Measurements from ENCODE around the gene USPL1.
A peak's percentile ranks its signal among the peaks of the same experiment; 100 is the strongest.

USPL1 gene

GRCh38 chr13:30654430-30654829 lies 36.7 kb downstream of the USPL1 start:
- TF ChIP-seq, protein P1, sequence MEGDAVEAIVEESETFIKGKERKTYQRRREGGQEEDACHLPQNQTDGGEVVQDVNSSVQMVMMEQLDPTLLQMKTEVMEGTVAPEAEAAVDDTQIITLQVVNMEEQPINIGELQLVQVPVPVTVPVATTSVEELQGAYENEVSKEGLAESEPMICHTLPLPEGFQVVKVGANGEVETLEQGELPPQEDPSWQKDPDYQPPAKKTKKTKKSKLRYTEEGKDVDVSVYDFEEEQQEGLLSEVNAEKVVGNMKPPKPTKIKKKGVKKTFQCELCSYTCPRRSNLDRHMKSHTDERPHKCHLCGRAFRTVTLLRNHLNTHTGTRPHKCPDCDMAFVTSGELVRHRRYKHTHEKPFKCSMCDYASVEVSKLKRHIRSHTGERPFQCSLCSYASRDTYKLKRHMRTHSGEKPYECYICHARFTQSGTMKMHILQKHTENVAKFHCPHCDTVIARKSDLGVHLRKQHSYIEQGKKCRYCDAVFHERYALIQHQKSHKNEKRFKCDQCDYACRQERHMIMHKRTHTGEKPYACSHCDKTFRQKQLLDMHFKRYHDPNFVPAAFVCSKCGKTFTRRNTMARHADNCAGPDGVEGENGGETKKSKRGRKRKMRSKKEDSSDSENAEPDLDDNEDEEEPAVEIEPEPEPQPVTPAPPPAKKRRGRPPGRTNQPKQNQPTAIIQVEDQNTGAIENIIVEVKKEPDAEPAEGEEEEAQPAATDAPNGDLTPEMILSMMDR (IDR thresholded peaks at IDR 0.05), result no peak
- H3K9me3 Mint-ChIP-seq, result no peaks in the 10 kb centered on the region
- no peak overlapping the region for H3K4me3 Mint-ChIP-seq
- H3K4me1 Mint-ChIP-seq, result peaks cover 19% of the 10 kb centered on the region
- DNase-seq, result no peak
- no peak overlapping the region for H3K27ac Mint-ChIP-seq
- H3K36me3 Mint-ChIP-seq (ENCODE audit: low read depth), result peaks cover 75% of the 10 kb centered on the region
- no peaks in the 10 kb centered on the region for H3K27me3 Mint-ChIP-seq (ENCODE audit: low read depth, poor library complexity)

DNA sequence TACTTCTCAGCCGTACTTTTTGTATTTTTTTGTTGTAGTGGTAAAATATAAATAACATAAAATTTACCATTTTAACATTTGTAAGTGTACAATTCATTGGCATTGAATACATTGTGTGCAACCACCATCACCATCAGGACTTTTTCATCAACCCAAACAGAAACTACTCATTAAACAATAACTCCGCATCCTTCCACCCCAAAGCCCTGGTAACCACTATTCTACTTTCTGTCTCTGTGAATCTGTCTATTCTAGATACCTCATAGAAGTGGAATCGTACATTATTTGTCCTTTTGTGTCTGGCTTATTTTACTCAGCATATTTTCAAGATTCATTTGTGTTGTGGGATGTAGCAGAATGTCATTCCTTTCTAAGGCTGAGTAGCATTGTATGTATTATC lies 38.5 kb downstream of the USPL1 start:
- Mint-ChIP-seq H3K27me3 (ENCODE audit: low read depth, poor library complexity) (no peaks in the 10 kb centered on the region), H3K27ac (no peak overlapping the region), H3K9me3 (no peaks in the 10 kb centered on the region), H3K36me3 (ENCODE audit: low read depth) (peaks cover 63% of the 10 kb centered on the region), H3K4me1 (peaks cover 29% of the 10 kb centered on the region), H3K4me3 (no peak overlapping the region)
- TF ChIP-seq, protein P1 (IDR thresholded peaks at IDR 0.05), result no peak
- DNase-seq, result no peak

DNA sequence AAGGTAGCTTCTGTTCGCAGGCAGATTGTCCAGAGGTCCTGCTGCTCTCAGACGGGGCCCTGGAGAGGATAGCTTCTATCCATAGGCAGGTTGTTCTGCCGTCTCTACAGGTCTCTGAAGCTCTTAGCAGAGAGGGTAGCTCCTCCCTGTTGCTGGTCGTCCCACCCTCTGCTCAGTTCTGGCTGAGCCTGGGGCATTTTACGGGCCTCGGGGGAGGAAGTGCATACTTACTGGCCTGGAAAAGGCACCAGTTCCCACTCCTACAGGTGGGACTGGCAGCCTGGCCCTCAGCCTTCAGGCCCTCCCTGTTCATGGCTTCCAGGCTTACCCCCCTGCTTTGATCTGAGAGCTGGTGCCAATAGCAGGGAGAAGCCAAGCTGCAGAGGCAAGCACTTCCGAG lies 42.3 kb downstream of the USPL1 start:
- peak; percentile 36 for DNase-seq
- H3K27ac Mint-ChIP-seq, result peak overlapping the region; percentile 93
- no peak overlapping the region for H3K4me3 Mint-ChIP-seq
- TF ChIP-seq, protein P1 (IDR thresholded peaks at IDR 0.05), result no peak
- peaks cover 14% of the 10 kb centered on the region for H3K4me1 Mint-ChIP-seq
- no peaks in the 10 kb centered on the region for H3K27me3 Mint-ChIP-seq (ENCODE audit: low read depth, poor library complexity)
- peaks cover 35% of the 10 kb centered on the region for H3K36me3 Mint-ChIP-seq (ENCODE audit: low read depth)
- no peaks in the 10 kb centered on the region for H3K9me3 Mint-ChIP-seq

DNA sequence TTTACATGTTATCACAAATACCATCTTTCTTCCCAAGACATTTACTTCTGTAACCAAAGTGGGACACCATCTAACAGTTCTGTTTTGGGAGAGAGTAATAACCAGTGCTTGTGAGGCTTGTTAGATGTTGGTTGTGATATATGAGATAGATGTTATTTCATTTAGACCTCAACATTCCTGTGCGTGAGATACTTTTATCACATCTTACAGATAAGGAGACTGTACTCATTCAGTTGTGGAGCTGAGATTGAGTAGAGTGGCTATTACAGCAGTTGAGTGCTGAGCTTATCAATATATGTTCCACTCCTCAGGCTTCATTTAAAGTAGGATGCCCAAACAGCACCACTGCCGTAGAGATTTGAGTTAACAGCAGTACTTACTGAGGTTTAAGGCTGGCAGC lies 43.1 kb downstream of the USPL1 start:
- no peak for DNase-seq
- Mint-ChIP-seq H3K27me3 (ENCODE audit: low read depth, poor library complexity) (no peaks in the 10 kb centered on the region), H3K36me3 (ENCODE audit: low read depth) (peaks cover 28% of the 10 kb centered on the region), H3K4me3 (no peak overlapping the region), H3K27ac (no peak overlapping the region), H3K4me1 (peaks cover 14% of the 10 kb centered on the region), H3K9me3 (no peaks in the 10 kb centered on the region)
- TF ChIP-seq, protein P1 (IDR thresholded peaks at IDR 0.05), result no peak

- no peak overlapping the region for H3K27ac Mint-ChIP-seq
- peaks cover 5% of the 10 kb centered on the region for H3K27me3 Mint-ChIP-seq (ENCODE audit: low read depth, poor library complexity)
- peaks cover 8% of the 10 kb centered on the region for H3K4me1 Mint-ChIP-seq
- no peak for DNase-seq
- H3K9me3 Mint-ChIP-seq, result no peaks in the 10 kb centered on the region
- TF ChIP-seq, protein P1 (IDR thresholded peaks at IDR 0.05), result no peak
- H3K36me3 Mint-ChIP-seq (ENCODE audit: low read depth), result no peaks in the 10 kb centered on the region
- no peak overlapping the region for H3K4me3 Mint-ChIP-seq
Observed at GRCh38 chr13:30664689-30665275, 47.1 kb downstream of the USPL1 start.

GRCh38 chr13:30665638-30666037 lies 47.9 kb downstream of the USPL1 start:
- Mint-ChIP-seq H3K4me3 (no peak overlapping the region), H3K27ac (no peak overlapping the region), H3K4me1 (no peaks in the 10 kb centered on the region), H3K36me3 (ENCODE audit: low read depth) (no peaks in the 10 kb centered on the region), H3K9me3 (no peaks in the 10 kb centered on the region), H3K27me3 (ENCODE audit: low read depth, poor library complexity) (peaks cover 5% of the 10 kb centered on the region)
- no peak for DNase-seq
- TF ChIP-seq, protein P1 (IDR thresholded peaks at IDR 0.05), result no peak
